GM06990 (cell line): ENCODE measurements around the gene ZDHHC18.
"Not testable (repeated sequence)": the region's sequence is repeated elsewhere in the genome, so short reads cannot be mapped to it uniquely, and the experiment has no call there.

ENCODE experiments used
- DNase-seq: peaks from one replicate; pipeline ENCODE4 v3.0.0-alpha.2; 2011; ENCODE audit not compliant: insufficient read length; ENCODE audit errors: extremely low read depth
- H3K27me3 ChIP-seq: replicated peaks from 2 replicates; pipeline ENCODE4 v1.6.0; 2011; ENCODE audit warnings: low read length; ENCODE audit not compliant: control insufficient read depth, insufficient read depth
- H3K36me3 ChIP-seq: 2 replicates; pipeline ENCODE4 v1.5.1; 2011; ENCODE audit warnings: low read length; ENCODE audit not compliant: control insufficient read depth, insufficient read depth
- H3K4me3 ChIP-seq: replicated peaks from 2 replicates; pipeline ENCODE4 v1.5.1; 2011; ENCODE audit warnings: low read depth, mild to moderate bottlenecking, control low read depth, low read length
- TF ChIP-seq, protein P1 (sequence below): IDR thresholded peaks from 2 replicates; pipeline ENCODE4 v1.5.1; 2011; ENCODE audit warnings: low read length, control low read depth, mild to moderate bottlenecking, inconsistent platforms; ENCODE audit not compliant: insufficient read depth, poor library complexity, severe bottlenecking

The ZDHHC18 gene

DNA sequence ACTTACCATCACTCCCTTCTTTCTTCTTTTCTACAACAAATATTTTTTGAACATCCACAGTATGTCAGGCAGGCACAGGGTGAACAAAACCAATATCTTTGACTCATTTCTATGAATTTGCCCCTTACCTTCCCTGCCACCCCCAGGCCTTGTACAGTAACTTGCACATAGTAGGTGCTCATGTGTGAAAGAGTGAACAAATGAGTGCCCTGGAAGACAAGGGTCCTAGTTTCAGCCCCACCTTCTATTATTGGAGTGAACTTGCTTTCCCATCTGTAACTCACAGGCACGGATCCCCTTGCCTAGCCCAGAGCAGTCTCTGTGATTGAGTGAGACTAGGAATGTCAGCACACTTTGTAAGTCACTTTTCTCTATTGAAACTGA lies 12.8 kb downstream of the ZDHHC18 start:
- TF ChIP-seq, protein P1, sequence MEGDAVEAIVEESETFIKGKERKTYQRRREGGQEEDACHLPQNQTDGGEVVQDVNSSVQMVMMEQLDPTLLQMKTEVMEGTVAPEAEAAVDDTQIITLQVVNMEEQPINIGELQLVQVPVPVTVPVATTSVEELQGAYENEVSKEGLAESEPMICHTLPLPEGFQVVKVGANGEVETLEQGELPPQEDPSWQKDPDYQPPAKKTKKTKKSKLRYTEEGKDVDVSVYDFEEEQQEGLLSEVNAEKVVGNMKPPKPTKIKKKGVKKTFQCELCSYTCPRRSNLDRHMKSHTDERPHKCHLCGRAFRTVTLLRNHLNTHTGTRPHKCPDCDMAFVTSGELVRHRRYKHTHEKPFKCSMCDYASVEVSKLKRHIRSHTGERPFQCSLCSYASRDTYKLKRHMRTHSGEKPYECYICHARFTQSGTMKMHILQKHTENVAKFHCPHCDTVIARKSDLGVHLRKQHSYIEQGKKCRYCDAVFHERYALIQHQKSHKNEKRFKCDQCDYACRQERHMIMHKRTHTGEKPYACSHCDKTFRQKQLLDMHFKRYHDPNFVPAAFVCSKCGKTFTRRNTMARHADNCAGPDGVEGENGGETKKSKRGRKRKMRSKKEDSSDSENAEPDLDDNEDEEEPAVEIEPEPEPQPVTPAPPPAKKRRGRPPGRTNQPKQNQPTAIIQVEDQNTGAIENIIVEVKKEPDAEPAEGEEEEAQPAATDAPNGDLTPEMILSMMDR, result no peak
- Histone ChIP-seq H3K36me3 (peaks cover 17% of the 10 kb centered on the region), H3K4me3 (no peak overlapping the region), H3K27me3 (no peaks in the 10 kb centered on the region)
- no peak for DNase-seq

DNA sequence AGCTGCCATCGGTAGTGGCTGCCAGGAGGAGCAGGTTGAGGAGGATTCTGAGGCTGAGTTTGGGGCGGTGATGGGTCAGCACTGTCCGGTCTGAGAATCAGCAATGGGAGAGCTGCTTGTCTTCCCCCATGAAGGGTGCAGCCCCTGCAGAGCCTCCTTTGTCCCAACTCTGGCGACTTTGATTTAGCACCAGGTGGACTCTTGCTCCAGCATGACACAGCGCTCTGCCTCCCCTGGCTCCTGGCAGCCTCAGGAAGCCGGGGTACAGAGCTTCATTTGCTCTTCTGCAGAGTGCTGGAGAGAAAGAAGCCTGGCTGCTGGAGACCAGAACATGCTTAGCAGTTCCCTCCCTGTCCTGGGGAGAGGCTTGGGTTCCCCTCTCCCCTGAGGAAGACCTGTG lies 13.3 kb downstream of the ZDHHC18 start:
- TF ChIP-seq, protein P1, result no peak
- H3K36me3 ChIP-seq, result peaks cover 13% of the 10 kb centered on the region
- no peak for DNase-seq
- H3K27me3 ChIP-seq, result no peaks in the 10 kb centered on the region
- no peak overlapping the region for H3K4me3 ChIP-seq

DNA sequence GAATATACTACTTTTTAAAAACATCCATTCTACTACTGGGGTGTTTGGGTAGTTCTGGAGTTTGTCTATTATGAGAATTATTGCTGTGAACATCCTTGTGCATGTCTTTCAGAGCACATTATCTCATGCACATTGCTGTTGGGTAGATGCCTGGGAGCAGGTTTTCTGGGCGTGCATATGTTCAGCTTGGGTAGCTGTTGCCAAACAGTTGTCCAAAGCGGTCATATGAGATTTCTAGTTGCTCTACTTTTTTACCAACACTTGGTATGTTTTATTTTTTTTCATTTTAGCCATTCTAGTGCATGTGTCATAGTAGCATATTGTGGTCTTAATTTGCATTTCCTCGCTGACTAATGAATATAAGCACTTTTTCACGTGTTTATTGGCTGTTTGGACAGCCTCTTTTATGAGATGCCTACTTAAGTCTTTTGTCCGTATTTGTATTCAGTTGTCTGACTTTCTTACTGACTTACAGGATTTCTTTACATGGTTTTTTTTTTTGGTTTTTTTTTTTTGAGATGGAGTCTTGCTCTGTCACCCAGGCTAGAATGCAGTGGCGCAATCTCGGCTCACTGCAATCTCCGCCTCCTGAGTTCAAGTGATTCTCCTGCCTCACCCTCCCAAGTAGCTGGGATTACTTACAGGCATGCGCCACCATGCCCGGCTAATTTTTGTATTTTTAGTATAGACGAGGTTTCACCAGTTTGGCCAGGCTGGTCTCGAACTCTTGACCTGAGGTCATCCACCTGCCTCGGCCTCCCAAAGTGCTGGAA lies 18.1 kb downstream of the ZDHHC18 start:
- peaks cover 19% of the 10 kb centered on the region for H3K36me3 ChIP-seq
- no peak overlapping the region for H3K4me3 ChIP-seq
- DNase-seq, result no peak
- TF ChIP-seq, protein P1, result no peak
- no peaks in the 10 kb centered on the region for H3K27me3 ChIP-seq

GRCh38 chr1:26847826-26848225 lies 21.3 kb downstream of the ZDHHC18 start:
- not testable (repeated sequence) for H3K27me3 ChIP-seq, H3K4me3 ChIP-seq, DNase-seq
- peaks cover 36% of the 10 kb centered on the region for H3K36me3 ChIP-seq

DNA sequence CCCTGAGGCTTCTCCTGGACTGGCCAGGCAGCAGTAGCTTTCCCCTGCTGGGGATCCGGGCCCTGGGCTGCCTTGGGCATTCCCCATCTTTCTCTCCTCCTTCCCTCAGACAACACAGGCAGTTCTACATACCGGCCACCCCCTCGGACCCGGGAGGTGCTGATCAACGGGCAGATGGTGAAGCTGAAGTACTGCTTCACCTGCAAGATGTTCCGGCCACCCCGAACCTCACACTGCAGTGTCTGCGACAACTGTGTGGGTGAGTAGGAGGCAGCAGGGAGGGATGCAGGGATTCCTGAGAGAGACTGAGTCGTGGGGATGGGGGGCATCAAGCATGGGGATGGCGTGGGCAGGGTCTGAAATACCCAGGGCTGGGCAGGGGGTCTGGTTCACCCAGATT lies 22.0 kb downstream of the ZDHHC18 start:
- H3K4me3 ChIP-seq, result no peak overlapping the region
- peaks cover 40% of the 10 kb centered on the region for H3K36me3 ChIP-seq
- no peak for DNase-seq
- H3K27me3 ChIP-seq, result no peaks in the 10 kb centered on the region
- TF ChIP-seq, protein P1, result no peak

DNA sequence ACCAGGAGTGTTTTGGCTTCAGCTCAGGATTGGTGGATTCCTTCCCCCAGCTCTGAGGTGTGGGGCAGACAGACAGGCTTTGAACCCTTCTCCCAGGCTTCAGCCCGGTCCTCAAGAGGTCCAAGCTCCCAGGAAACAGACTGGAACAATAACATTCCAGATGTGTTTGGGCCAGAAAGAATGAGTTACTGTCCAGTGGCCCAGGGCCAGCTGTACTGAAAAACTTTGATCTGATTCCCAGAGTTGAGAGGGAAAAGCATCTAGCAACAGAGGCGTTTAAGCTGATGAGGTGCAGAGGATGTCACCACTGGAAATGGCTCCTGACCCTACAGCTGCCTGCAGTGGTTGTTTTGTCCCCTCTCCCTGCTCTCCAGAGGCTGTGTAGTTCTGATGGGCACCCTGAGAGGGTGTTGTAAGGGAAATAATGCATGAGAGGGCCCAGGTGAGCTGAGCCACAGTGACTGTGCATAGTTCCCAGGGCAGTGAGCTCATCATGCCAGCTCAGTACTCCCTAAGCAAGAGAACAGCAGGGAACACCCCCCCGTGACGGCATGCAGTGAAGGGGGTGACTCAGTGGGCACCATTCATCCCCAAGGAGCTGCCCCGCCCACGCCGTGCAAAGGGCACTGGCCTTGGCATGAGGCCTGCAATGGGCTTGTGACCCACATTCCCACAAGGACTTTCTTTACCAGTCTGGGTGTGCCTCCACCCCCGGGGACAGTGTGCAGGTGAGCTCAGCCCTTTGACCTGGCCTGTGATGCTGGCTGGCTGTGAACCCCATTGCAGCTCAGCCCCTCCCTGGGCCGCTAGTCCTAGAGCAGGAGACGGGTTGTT lies 22.7 kb downstream of the ZDHHC18 start:
- DNase-seq, result no peak
- TF ChIP-seq, protein P1, result no peak
- Histone ChIP-seq H3K27me3 (no peaks in the 10 kb centered on the region), H3K4me3 (no peak overlapping the region), H3K36me3 (peaks cover 47% of the 10 kb centered on the region)
